Measurements from ENCODE around the gene DNTTIP2.
"Not testable (repeated sequence)": the region's sequence is repeated elsewhere in the genome, so short reads cannot be mapped to it uniquely, and the experiment has no call there.

Gene DNTTIP2

GRCh38 chr1:93874025-93874651 lies 4.9 kb downstream of the DNTTIP2 start:
- peak; percentile 19 for DNase-seq

DNA sequence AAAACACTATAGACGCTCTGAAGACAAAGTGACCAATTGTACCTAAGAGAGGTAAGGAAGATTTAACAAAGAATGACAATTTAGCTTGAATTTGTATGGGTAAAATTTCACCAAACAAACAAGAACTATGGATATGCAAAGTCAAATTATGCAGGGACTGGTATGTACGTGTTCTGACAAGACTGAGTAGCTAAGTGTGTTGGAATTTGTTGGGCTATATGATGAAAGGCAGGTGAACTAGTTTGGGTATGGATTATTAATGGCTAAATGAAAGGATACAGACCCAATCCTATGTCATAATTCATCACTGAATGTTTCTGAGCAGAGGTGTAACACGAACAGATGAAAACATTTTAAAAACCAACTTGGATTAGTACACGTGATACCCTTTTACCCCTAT lies 7.6 kb downstream of the DNTTIP2 start:
- DNase-seq: no peak

DNA sequence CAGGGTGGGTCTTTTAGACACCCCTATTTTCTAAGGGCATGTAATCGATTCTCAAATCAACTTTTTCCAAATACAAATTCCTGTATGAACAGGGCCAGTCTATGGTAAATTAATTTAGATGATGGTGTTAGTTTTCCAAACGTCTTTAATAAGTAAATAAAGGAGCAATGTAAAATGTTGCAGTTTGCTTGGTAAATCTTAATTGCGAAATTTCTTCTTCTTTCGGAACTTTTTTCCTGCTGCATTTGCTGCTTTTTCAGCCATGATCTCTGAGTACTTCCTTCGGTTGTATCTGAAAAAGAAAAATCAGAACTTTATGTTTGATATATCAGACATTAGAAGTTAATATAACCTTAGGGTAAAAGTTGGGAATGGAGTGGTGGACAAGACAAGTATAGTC lies 9.4 kb downstream of the DNTTIP2 start:
- DNase-seq: no peak

- not testable (repeated sequence) for DNase-seq
These were observed 10.5 kb downstream of the DNTTIP2 start for GRCh38 chr1:93868492-93868891.

- DNase-seq: no peak
These were observed 13.8 kb downstream of the DNTTIP2 start for GRCh38 chr1:93865253-93865652.

GRCh38 chr1:93864175-93864574 lies 14.8 kb downstream of the DNTTIP2 start:
- no peak for DNase-seq

DNA sequence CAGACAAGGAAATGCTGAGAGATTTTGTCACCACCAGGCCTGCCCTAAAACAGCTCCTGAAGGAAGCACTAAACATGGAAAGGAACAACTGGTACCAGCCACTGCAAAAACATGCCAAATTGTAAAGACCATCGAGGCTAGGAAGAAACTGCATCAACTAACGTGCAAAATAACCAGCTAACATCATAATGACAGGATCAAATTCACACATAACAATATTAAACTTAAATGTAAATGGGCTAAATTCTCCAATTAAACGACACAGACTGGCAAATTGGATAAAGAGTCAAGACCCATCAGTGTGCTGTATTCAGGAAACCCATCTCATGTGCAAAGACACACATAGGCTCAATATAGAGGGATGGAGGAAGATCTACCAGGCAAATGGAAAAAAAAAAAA lies 21.4 kb downstream of the DNTTIP2 start:
- not testable (repeated sequence) for DNase-seq

GRCh38 chr1:93855983-93856382 lies 23.0 kb downstream of the DNTTIP2 start:
- DNase-seq: not testable (repeated sequence)

DNA sequence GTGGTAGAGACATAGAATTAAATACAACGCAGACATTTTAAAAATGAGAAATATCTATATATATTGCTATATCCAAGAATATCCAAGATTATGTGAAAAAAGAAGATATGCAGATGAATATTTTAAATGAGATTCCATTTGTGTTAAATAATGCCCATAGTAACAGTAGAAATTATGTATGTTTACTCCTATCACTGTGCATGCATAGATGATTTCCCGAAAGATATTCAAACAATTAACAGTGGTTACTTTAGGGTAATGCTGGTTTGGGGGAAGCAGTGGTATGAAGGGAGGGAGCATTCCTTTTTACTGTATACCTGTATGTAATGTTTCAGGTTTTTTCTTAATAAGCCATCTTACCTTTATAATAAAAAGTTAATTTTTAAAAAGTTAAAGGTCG lies 25.1 kb downstream of the DNTTIP2 start:
- DNase-seq: no peak

- no peak for DNase-seq
These were observed 27.1 kb downstream of the DNTTIP2 start for GRCh38 chr1:93851878-93852277.

- no peak for DNase-seq
These were observed 27.7 kb downstream of the DNTTIP2 start for GRCh38 chr1:93851327-93851712.

DNA sequence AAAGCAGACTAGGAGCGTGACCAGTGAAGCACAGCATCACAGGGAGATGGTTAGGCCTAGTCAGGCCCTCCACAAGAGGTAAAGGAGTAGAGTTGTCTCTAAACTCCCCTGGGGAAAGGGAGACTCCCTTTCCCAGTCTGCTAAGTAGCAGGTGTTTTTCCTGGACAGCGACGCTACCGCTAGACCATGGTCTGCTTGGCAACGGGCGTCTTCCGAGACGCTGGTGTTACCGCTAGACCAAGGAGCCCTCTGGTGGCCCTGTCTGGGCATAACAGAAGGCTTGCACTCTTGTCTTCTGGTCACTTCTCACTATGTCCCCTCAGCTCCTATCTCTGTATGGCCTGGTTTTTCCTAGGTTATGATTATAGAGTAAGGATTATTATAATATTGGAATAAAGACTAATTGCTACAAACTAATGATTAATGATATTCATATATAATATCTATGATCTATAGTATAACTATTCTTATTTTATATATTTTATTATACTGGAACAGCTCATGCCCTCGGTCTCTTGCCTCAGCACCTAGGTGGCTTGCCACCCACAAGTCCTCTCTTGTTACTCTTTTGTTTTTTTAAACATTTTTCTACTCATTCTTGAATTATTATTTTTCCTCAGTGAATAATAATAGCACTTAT lies 28.2 kb downstream of the DNTTIP2 start:
- DNase-seq: peak; percentile 65

DNA sequence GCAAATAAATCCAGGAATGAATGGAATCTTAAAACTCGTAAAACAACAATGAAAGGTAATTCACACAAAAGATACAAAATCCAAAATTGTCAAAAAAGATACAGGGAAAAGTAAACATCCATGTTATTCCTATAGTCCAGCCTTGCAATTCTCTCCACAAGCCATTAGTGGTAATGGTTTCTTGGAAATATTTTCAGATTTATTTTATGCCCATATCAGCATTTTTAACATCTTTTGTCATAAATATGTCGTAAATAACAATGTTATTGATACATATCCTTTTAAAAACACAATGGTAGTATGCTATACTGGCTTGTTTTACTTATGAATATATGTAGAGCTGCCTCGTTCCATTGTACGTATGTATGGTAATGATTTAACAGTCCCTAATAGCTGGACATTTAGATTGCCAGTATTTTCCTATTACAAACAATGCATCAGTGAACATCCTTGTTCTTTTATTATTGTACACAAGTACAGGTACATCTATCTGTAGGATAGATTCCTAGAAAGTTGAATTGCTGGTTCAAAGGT lies 30.6 kb downstream of the DNTTIP2 start:
- DNase-seq: no peak

GRCh38 chr1:93847811-93848288 lies 31.2 kb downstream of the DNTTIP2 start:
- DNase-seq: peak; percentile 91

GRCh38 chr1:93846992-93847810 lies 31.8 kb downstream of the DNTTIP2 start:
- peak; percentile 98 for DNase-seq

DNA sequence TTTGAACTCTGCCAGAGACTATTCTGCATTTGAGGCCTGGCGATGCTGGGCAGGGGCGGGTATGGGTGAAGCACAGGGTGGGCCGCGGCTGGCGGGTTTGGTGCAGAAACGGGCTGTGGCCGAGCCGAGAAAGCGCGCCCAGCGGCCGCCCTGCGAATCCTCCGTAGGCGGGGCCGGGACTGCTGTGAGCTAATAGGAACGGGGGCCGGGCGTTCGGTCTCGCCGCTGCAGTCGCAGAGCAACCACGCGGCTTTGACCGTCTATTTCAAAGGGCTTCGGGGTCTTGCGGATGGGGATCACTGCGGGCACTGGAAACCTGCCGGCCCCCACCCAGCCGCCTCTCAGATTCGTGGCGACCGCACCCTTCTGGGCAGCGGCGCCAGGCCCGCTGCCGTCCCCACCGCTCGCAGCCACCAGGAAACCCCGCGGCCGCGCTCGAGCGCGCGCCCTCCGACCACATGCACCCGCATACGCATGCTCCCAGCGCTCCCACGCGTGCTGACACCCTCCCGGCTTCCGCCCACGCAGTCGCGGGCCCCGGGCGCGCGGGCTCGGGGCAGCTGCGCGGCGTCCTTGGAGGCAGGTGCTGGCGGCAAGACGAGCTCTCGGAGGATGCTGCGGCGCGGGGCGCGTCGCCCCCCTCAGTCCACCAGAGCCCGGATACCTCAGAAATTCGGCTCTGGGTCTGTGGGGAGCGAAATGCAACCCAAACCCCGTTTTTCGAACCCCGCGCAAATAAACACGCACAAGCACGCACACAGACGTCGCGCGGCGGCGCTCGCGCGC lies 32.6 kb downstream of the DNTTIP2 start:
- peak; percentile 96 for DNase-seq

DNA sequence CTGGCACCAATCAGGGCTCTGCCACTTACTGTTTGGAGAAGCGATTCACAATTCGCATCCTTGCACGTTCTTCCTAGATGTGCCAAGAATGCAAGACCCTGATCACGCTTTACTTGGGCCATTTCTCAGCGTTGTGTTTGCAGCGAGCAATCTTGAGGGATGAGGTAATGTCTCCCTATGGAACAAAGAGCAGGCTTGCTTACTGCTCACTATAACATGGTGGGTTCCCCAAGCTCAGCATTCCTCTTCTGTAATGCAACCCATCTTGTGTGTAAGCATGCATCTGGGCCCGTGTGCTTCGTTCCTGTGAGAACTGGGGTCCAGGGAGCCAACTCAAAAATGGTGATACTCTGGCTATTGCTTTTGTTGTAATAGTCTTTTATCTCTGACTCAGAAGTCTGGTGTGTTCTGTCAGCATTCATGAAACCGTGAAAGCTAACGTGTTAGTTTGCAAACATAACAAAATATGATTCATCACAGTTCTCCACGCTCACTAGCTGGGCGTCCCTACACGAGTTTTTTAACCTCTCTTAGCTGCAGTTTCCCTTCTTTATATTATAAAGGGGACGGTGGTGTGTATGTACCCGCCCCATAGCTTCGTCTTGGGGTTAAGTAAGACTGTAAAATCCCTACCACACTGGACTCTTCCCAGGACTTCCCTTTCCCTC lies 33.3 kb downstream of the DNTTIP2 start:
- peak; percentile 87 for DNase-seq

- DNase-seq: peak; percentile 88
These were observed 34.6 kb downstream of the DNTTIP2 start for GRCh38 chr1:93844262-93845045.

- DNase-seq: no peak
These were observed 36.1 kb downstream of the DNTTIP2 start for GRCh38 chr1:93842750-93843500.

- no peak for DNase-seq
These were observed 37.2 kb downstream of the DNTTIP2 start for GRCh38 chr1:93841771-93842170.
